Glutamatergic neuron (in vitro differentiated cells): ENCODE data around the gene LCORL. TPM values are rescaled to one million over a fixed set of nuclear protein-coding genes. Genes with fewer than 3 reads are reported as not detected.

ENCODE experiments used
- DNase-seq: peaks from one replicate; pipeline ENCODE4 v3.0.0; 2022
- H3K27ac Mint-ChIP-seq: one replicate; pipeline ENCODE4 v1.8.0; 2020; ENCODE audit warnings: mild to moderate bottlenecking, mixed read lengths, inconsistent platforms; ENCODE audit not compliant: unreplicated experiment
- H3K27me3 Mint-ChIP-seq: one replicate; pipeline ENCODE4 v1.8.0; 2020; ENCODE audit warnings: mild to moderate bottlenecking, moderate library complexity, mixed read lengths, inconsistent platforms; ENCODE audit not compliant: unreplicated experiment
- H3K36me3 Mint-ChIP-seq: one replicate; pipeline ENCODE4 v1.8.0; 2020; ENCODE audit warnings: mild to moderate bottlenecking, mixed read lengths, inconsistent platforms; ENCODE audit not compliant: unreplicated experiment
- H3K4me1 Mint-ChIP-seq: one replicate; pipeline ENCODE4 v1.8.0; 2020; ENCODE audit warnings: mild to moderate bottlenecking, low read depth, mixed read lengths, inconsistent platforms; ENCODE audit not compliant: unreplicated experiment
- H3K4me3 Mint-ChIP-seq: one replicate; pipeline ENCODE4 v1.8.0; 2020; ENCODE audit warnings: mild to moderate bottlenecking, mixed read lengths, inconsistent platforms; ENCODE audit not compliant: unreplicated experiment
- H3K9me3 Mint-ChIP-seq: one replicate; pipeline ENCODE4 v1.8.0; 2020; ENCODE audit warnings: mild to moderate bottlenecking, moderate library complexity, mixed read lengths, inconsistent platforms; ENCODE audit not compliant: unreplicated experiment
- total RNA-seq: library from RNA; stranded (reverse); fragmentation: NEBNext Ultra II Directional; extraction: Animal tissue kit (Norgen Biotek cat#: 25700); gene quantifications from one replicate; pipeline ENCODE4 v1.2.1, GENCODE V29; 2021; ENCODE audit not compliant: unreplicated experiment
- TF ChIP-seq, protein P1 (sequence below): fragments of 200-600 bp; sonication (generic); IDR thresholded peaks from one replicate; pipeline ENCODE4 v1.5.0; 2021; ENCODE audit not compliant: partially characterized antibody, unreplicated experiment

Gene LCORL
- total RNA-seq, 1 donor from 2014 or later, result 30.8 TPM

DNA sequence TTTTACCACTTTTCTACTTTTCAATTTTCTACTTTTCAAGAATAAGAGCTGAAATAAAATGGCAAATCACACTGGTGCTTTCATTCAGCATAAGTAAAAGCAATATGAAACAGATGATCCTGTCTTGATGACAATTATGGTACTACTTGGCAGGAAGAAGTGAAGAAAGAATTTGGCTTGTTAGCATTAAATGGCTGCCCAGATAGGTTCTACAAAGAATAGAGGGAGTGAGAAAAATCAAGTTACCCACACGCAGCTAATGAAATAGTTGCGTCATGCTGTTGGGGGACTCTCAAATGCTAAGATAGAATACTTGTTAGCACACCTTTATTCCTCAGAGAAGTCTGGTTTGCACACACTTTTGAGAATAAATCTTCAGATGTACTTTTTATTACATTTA is 12.5 kb upstream of the LCORL start:
- Mint-ChIP-seq H3K27me3 (peaks cover 2% of the 10 kb centered on the region), H3K9me3 (peaks cover 1% of the 10 kb centered on the region)

DNA sequence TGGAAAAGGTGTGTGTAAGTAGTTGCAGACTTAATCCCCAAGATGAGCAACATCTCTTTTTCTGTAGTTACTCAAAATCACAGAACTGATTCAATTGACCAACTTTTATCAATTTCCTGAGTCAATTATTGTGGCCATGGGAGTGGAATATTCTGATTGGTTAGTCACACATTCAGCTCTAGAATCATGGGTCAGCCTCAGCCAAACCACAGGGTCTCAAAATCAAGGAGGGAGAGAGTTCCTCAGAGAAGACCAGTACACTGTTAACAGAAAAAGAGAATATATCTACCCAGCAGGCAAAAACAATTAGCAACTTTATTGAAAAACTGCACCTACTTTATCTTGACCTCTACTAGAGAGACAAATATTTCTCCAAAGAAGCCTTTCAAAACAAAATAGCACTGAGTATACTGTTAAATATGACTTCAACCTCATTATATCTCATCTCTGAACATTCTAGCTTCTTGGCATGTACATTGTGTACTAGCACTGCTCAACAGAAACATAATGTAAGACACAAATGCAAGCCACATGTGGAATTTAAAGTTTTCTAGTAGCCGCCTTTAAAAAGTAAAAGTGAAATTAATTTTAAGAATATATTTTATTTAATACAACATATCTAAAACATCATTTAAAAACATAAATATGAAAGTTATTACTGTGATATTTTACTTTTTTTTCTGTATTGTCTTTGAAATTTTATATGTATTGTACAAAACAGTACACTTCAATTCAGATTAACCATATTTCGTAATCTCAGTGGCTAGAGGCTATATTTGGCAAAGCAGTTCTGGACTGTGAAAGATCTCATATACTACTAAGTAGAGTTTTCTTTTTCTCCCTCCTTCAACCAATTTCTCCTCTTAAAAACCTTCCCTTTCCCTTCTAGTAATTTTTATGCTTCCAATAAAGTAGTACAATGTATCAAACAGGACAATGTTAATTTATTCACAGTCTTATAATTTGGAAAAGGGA is 11.8 kb upstream of the LCORL start:
- Mint-ChIP-seq H3K4me1 (no peaks in the 10 kb centered on the region), H3K36me3 (no peaks in the 10 kb centered on the region)

More for the DNA sequence above, 12.5 kb upstream of the LCORL start:
- Mint-ChIP-seq H3K36me3 (no peaks in the 10 kb centered on the region), H3K4me1 (no peaks in the 10 kb centered on the region), H3K27ac (no peak overlapping the region), H3K4me3 (no peak overlapping the region)
- no peak for DNase-seq
- TF ChIP-seq, protein P1, sequence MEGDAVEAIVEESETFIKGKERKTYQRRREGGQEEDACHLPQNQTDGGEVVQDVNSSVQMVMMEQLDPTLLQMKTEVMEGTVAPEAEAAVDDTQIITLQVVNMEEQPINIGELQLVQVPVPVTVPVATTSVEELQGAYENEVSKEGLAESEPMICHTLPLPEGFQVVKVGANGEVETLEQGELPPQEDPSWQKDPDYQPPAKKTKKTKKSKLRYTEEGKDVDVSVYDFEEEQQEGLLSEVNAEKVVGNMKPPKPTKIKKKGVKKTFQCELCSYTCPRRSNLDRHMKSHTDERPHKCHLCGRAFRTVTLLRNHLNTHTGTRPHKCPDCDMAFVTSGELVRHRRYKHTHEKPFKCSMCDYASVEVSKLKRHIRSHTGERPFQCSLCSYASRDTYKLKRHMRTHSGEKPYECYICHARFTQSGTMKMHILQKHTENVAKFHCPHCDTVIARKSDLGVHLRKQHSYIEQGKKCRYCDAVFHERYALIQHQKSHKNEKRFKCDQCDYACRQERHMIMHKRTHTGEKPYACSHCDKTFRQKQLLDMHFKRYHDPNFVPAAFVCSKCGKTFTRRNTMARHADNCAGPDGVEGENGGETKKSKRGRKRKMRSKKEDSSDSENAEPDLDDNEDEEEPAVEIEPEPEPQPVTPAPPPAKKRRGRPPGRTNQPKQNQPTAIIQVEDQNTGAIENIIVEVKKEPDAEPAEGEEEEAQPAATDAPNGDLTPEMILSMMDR, result no peak

DNA sequence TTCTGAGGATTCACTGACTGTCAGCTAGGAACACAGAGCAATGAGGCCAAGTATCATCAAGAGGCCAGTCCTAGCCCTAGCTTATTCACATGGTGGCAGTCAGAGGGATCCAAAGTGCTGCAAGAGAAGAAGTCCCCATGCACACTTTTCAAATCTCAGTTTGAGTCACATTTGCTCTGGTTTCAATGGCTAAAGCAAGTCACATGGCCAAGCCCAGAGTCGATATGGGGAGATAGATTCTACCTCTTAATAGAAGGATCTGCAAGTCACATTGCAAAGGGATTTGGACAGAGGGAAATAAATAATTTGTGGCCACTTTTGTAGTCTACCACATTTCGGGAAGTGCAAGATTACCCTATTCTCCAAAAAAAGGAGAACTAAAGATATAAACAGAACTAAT is 3.7 kb upstream of the LCORL start:
- DNase-seq, result no peak
- H3K9me3 Mint-ChIP-seq, result peaks cover 7% of the 10 kb centered on the region

More for the DNA sequence above, 11.8 kb upstream of the LCORL start:
- DNase-seq, result no peak
- peaks cover 2% of the 10 kb centered on the region for H3K27me3 Mint-ChIP-seq
- H3K4me3 Mint-ChIP-seq, result no peak overlapping the region
- TF ChIP-seq, protein P1, result no peak
- peaks cover 1% of the 10 kb centered on the region for H3K9me3 Mint-ChIP-seq
- H3K27ac Mint-ChIP-seq, result no peak overlapping the region

DNA sequence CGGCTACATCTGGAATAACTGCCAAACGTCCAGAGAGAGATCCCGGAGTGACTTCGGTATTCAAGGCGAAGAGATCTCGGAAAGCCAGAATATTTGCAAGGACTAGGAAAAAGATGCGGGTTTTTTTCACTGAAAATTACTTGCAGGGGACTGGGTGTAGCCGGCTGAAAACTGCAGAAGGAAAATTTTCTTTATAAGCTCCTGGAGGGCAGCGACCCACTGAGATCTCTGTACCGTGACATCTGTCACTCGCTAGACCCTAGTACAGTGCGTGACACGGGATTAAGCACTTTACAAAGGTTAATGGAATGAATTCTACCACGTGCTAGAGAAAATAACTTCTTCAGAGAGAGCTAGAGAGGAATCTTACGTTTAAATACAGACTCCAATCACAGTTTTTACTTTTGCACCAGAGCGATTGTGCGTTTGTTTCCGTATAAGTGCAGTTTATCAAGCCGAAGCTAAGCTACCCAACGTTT is 1.1 kb upstream of the LCORL start:
- Mint-ChIP-seq H3K4me1 (peaks cover 5% of the 10 kb centered on the region), H3K9me3 (peaks cover 11% of the 10 kb centered on the region), H3K27me3 (peaks cover 7% of the 10 kb centered on the region), H3K36me3 (no peaks in the 10 kb centered on the region), H3K27ac (peak overlapping the region; percentile 48), H3K4me3 (peak overlapping the region; percentile 93)
- no peak for DNase-seq
- TF ChIP-seq, protein P1, result no peak

More for the DNA sequence above, 3.7 kb upstream of the LCORL start:
- Mint-ChIP-seq H3K4me1 (no peaks in the 10 kb centered on the region), H3K27ac (no peak overlapping the region), H3K4me3 (no peak overlapping the region), H3K36me3 (no peaks in the 10 kb centered on the region), H3K27me3 (peaks cover 7% of the 10 kb centered on the region)
- TF ChIP-seq, protein P1, result no peak

DNA sequence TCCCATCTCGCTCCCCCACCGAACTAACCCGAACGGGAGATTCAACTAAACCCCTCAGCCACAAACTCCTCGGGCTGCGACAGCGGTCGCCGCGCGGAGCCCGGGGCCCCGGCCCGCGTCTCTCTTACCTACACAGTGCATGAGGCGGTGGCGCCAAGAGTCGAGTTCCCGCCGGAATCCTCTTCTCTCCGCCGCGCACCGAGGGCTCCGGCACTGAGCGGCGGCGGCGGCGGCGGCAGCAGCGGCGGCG is 160 bp downstream of the LCORL start:
- Mint-ChIP-seq H3K4me3 (peak overlapping the region; percentile 93), H3K4me1 (peaks cover 5% of the 10 kb centered on the region), H3K27ac (peak overlapping the region; percentile 33), H3K9me3 (peaks cover 11% of the 10 kb centered on the region), H3K27me3 (peaks cover 7% of the 10 kb centered on the region), H3K36me3 (no peaks in the 10 kb centered on the region)
- no peak for DNase-seq
- TF ChIP-seq, protein P1, result no peak
